NCI-H524 (cell line): ENCODE data around the gene CYB561A3.

Source experiments
- DNase-seq, 2 experiments: peaks; one replicate each; lab custom pipeline; 2025; lab: John Stamatoyannopoulos, UW

The CYB561A3 gene

DNA sequence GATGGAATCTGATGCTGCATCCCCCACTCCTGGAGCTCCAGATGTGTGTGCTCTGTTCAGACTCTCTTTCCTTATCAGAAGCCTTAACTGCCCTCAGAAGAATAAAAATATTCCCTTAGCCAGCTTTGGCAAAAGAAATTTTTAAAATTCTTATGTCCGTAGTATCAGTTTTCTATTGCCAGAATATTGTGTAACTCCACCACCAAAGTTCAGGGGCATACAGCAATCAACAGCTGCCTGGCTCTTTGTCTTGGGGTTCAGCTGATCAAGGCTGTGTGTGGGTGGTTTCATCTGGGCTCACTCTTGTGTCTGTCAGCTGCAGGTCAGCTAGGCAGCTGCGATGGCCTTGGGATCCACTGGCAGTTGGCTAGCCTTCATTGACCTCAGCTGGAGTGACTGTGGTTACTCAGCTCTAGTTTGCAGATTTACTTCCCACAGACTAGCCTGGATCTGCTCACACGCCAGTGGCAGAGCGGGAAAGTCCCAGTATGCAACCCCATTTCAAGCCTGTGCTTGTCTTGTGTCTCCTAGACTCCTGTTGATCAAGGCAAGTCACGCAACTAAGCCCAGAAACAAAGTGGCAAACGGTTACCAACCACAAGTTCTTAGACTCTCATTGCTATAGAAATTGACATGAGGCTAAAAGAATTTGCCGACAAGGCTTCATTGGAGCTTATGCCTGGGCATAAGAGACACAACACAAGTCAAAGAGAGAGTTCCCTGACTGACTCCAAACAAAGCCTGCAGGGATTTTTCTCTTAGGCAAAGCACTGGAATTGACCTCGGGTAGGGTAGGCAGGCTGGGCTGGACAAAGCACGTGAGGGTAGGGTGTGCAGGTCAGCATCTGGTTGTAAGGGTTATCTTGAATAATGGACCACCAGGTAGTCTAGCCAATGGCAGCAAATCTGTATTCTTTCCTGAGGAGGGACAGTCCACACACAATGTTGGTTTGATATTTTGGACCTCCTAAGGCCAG, 8.0 kb upstream of the CYB561A3 start:
- DNase-seq, result no peak

DNA sequence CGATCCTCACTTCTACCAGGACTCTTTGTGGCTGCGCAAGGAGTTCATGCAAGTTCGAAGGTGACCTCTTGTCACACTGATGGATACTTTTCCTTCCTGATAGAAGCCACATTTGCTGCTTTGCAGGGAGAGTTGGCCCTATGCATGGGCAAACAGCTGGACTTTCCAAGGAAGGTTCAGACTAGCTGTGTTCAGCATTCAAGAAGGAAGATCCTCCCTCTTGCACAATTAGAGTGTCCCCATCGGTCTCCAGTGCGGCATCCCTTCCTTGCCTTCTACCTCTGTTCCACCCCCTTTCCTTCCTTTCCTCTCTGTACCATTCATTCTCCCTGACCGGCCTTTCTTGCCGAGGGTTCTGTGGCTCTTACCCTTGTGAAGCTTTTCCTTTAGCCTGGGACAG, 7.0 kb upstream of the CYB561A3 start:
- no peak for DNase-seq

DNA sequence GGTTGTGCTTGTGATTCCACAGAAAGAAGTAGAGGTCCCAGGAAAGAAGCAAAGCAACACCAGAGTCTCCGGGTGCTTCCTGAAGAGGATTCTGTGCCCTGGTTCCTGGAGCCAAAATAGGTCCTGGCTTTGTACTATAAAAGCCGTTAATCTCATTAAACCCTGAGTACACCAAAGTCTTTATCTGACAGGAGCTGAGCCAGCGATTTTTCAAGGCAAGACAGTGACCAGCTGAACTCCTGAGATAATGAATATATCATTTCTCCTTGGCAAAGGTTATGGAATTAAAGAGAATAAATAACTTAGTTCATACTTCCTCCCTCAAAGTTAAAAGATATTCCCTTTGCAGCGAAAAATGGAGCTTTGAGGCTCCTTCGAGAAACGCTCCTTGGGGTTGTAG, 5.7 kb upstream of the CYB561A3 start:
- DNase-seq, result no peak

DNA sequence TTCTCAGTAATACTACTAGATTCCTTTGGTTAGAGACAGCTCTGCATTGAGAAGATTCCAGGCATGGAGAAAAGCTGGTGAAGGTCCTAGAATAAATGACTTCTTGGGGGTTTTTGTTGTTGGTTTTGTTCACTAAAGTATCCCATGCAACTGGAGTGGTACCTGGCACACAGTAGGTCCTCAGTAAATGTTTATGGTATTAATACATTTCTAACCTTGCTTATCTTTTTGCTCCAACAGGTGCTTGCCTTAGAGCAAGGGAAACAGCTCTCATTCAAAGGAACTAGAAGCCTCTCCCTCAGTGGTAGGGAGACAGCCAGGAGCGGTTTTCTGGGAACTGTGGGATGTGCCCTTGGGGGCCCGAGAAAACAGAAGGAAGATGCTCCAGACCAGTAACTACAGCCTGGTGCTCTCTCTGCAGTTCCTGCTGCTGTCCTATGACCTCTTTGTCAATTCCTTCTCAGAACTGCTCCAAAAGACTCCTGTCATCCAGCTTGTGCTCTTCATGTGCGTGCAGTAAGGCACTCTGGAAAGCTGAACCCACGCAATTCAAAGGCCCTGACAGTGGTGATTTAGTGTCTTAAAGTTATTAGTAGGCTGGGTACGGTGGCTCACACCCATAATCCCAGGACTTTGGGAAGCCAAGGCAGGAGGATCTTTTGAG, 2.5 kb upstream of the CYB561A3 start:
- DNase-seq, result no peak

DNA sequence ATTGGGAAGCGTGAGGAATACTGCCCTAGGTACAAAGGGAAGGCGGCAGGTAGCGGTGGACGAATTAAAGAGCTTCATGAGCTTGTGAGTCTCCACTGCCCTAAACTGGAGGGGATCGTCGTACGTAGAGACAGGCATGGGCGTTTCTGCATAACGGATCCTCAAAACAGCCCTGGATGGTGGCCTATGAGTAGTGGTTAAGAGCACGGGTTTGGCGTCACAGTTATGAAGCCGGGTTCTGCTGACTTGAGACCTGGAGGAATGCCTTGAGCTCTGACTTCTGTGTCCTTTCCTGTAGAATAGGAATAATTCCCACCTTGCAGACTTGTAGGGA, 827 bp upstream of the CYB561A3 start:
- peak in 1 of 2 experiments; percentile 35 for DNase-seq

DNA sequence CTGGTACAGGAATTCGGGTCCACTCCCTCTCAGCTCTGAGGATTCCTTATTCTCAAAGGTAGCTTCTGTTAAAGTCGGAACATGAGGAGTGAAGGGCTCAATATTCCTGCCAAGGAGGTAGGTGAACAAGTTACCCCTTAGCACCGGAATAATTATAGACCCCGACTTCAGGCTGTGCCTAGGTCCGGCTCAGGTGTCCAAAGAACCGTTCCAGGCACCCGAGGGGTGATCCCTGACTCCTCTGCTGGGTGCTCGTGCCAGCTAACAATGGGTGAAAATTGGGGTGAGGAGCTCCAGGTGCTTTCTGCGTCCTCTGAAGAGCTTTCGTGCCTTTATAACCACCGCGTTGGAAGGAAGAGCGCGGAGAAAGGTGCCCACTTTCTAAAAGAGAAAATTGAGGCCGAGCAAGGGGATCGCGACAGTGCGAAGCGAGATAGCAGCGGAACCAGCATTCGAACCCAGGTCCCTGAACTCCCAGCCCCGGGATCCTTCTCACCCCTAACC, 393 bp downstream of the CYB561A3 start:
- DNase-seq, result peak in 1 of 2 experiments; percentile 12

DNA sequence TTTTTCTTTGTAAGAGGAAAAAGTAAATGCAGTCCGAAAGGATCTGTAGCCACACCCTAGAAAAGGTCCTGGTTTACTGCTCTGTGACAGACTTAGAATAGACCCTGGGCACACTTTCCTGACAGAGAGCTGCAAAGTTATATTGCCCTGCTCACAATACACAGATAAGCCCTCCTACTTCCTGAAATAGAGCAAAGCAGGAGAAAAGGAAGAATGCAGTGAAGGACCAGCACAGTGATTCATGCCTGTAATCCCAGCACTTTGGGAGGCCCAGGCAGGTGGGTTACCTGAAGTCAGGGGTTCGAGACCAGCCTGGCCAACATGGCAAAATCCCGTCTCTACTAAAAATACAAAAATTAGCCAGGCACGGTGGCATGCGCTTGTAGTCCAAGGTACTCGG, 2.2 kb downstream of the CYB561A3 start:
- no peak for DNase-seq

DNA sequence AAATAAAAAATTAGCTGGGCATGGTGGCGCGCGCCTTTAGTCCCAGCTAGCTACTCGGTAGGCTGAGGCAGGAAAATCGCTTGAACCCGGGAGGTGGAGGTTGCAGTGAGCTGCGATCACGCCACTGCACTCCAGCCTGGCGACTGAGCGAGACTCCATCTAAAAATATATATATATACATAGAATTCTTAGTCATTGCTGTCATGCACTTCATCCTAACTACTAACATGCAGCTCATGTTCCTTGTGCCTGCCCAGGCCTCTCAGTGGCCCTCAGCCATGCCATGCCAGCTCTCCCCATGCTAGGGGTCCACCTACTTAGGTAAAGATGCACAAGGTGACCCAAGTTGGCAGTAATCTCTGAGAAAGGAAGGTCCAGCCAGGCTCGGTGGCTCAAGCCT, 3.1 kb downstream of the CYB561A3 start:
- no peak for DNase-seq

DNA sequence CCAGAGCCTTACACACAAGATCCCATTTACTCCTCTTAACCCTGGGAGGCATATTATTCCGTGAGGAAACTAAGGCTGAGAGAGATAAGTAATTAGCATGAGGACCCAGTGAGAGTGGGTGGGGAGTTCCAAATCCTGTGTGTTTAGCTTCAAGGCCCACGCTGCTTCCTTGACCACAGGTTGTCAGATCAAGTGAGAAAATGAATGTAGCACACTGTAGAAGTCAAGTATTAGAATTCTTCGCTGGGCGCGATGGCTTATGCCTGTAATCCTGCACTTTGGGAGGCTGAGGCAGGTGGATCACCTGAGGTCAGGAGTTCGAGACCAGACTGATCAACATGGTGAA, 3.8 kb downstream of the CYB561A3 start:
- DNase-seq, result no peak

DNA sequence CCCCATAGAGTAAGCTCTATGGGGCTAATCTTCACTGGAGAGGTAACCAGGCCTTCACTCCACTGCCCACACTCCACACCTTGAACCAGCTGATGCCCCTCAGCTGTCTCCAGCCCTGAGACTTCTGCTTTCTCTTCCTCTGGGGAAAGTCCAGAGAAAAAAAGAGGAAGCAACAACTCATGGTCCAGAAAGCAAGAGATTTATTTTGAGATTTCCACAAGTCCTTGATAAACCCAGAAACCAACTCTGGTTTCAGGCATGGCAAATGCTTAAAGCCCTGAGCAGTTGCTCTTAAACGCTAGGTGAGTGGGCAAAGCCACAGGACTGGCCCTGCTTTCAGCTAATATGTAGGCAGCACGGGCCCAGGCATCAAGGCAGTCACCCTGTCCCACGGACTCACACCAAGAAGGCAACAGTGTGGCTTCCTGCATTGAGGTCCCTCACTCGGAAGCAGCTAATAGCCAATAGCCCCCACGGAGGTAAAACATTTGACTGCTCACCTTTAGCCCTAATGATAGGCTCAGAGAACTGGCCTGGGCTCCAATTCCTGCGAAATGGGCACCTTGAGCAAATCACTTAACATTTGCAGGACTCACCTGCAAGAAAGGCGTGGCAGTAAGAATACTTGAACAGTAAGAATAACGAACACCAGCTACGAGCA, 4.3 kb downstream of the CYB561A3 start:
- no peak for DNase-seq

DNA sequence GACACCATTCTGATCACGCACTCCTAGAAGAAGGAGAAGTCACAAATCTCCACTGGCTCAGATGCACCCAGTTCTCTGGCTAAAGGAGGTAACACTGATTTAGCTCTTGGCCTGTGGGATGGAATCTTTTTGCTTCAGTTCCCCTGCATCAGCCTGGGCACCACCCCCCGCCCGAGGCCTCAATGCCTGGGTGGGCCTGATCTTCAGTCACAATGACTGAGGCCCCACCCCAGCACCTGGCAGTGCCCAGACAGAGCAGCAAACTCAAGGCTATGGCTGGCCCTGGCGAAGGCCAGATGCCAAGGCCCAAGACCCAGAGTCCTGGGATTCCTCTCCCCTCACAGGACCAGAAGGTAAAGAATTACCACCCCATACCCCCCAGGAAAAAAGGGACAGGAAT, 5.0 kb downstream of the CYB561A3 start:
- DNase-seq, result no peak

DNA sequence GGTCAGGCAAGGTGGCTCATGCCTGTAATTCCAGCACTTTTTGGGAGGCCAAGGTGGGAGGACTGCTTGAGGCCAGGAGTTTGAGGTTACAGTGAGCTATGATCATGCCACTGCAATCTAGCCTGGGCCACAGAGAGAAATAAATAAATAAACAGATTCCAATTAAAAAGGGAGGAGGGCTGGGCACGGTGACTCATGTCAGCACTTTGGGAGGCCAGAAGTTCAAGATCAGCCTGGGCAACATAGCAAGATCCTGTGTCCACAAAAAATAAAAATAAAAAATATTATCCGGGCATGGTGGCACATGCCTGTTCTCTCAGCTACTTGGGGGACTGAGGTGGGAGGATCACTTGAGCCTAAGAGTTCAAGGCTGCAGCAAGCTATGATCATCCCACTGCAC, 7.5 kb downstream of the CYB561A3 start:
- no peak for DNase-seq

DNA sequence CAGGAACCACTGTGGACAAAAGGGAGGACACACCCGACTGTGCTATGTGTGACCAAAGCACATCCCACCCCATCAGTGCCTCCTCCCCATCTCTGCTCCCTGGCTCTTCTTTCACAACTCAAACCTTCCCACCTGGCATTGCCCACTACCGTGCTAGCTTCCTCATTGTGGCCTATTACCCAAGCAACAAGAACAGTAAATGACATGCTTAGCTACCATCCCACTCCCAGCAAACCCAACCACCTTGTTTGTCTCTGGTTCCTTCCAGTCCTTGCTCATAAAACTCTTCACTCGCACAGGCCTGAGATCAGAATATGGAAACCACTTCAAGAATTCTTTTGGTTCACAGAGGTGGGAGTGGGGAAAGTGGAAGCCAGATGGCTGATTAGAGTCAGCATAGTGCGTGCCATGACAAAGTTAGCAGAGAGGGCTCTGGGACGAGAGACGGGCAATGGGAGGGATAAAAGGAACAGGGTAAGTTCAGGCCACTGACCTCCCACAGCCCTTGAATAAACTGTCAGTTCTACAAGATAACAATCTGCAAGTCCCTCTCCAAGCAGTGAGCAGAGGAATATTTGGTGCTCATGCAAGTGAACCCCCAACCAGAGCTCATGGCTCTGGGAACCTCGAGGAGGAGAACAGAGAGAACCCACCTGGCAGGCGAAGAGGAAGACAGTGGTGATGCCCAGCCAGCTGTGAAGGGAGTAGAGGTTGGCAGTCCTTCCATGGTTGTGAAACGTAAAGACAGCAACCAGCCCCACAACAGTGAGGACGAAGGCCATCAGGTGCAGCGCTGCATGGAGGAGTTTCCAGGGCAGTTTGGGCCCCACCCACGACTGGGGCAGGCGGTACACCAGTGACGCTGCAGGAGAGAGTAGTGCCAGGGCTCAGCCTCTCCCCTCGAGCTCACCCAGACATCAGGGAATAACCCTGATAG, 8.3 kb downstream of the CYB561A3 start:
- DNase-seq, result no peak

DNA sequence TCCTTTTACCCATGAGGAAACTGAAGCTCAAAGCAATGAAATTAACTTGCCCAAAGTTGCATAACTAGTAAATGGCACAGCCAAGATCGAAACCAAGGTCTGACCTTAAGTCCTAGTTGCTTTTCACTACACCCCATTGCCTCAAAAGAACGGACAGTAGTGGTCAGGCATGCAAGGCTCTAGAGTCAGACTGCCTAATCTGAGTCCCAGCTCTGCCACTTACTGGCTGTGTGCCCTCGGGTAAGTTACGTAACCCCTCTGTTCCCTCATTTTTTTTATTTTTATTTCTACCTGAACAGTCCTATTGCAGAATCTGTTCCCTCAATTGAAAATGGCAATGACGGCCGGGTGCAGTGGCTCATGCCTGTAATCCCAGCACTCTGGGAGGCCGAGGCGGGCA, 9.6 kb downstream of the CYB561A3 start:
- no peak for DNase-seq

DNA sequence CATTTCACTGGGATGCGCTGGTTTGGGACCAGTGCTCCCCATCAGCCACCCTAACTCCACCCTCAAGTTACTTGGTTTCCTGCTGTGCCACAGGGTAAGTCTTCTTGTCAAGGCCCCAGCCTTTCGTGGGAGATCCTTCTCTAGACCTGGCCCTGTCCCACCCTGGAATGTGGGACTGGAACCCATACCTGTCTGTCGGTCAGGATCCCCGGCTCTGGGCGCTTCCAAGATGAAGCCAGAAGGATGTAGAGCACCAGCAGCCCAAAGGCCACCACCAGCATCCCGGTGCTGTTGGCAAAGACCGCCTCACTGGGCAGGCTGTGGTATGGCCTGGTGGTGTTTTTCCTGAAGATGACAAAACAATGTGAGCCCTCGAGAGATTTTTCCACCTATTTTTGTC, 10.9 kb downstream of the CYB561A3 start:
- no peak for DNase-seq

DNA sequence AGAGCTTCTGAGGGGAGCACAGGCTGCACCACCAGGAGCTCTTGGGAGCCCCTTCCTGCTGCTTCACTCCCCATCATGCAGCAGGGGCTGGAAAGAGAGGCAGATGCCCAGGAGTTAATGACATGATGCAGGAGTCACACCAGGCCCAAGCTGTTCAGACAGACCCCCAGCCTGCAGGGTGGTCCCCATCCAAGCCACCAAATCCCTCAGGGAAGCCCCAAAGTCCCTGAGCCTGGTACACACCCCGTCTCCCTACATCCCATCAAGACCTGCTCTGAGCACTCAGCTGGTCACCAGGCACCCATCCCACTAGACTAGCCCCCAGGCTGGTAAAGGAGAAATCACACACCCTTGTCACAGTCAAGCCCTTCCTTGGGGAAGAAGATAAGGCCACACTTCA, 11.3 kb downstream of the CYB561A3 start:
- no peak for DNase-seq

DNA sequence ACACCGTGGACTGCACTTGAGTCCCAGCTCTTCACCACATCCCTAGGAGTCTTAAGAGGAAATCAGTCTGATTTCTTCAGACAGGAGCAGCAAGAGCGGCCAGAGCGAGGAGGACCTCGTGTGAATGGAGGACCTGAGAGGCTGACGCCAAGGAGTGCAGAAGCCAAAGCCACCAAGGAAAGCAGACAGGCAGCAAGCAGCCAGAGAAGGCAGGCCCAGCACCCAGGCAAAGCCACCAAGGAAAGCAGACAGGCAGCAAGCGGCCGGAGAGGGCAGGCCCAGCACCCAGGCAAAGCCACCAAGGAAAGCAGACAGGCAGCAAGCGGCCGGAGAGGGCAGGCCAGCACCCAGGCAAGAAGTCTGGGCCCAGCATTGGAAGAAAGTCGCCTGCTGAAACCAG, 11.8 kb downstream of the CYB561A3 start:
- DNase-seq, result no peak

DNA sequence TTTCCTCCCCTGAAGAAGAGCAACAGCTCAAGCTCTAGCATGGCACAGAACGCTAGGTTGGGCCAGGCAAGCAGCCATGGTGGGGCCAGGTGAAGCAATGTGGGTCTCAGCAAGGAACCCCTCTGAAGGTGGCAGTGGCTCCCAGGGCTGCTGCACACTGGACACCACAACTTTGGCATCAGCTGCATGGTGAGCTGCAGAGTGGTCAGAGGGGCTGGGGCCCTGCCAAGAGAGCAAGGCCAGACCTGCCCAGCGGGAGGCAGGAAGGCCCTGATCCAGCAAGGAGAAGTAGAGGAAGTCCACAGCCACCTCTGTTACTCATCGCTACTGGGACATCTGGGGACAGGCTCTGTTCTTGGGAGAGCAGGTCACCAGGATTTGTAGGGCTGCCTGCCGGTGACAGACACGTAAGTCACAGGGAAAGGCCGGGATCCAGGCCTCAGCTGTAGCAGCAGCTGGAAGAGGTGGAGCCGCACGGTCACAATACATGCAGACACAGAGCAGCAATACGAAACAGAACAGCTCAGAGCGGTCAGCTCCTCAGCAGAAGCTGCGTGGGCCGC, 12.4 kb downstream of the CYB561A3 start:
- no peak for DNase-seq

DNA sequence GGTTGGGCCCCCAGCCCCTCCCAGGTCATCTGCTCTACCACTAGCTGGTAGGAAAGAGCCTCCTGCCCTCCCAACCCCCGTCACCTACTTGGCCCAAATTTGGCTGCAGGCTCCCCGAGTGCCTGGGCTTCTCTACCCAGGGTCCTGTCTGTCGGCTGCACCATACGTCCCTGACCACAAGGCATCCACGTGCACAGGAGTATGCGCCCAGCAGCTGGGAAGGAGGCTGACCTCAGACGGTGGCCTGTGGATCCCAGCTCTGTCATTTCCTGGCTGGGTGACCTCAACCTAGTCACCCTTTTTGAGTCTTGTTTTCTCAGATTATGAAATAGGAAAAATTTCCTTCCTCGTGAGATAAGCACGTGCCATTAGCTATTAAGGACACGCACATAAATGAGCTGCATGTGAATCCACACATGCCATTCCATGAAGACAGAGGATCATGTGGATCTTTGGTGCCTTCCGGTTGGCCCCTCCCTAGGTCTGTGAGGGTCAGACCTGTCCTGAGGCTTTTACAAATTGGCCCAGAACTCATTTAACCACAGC, 13.7 kb downstream of the CYB561A3 start:
- no peak for DNase-seq

DNA sequence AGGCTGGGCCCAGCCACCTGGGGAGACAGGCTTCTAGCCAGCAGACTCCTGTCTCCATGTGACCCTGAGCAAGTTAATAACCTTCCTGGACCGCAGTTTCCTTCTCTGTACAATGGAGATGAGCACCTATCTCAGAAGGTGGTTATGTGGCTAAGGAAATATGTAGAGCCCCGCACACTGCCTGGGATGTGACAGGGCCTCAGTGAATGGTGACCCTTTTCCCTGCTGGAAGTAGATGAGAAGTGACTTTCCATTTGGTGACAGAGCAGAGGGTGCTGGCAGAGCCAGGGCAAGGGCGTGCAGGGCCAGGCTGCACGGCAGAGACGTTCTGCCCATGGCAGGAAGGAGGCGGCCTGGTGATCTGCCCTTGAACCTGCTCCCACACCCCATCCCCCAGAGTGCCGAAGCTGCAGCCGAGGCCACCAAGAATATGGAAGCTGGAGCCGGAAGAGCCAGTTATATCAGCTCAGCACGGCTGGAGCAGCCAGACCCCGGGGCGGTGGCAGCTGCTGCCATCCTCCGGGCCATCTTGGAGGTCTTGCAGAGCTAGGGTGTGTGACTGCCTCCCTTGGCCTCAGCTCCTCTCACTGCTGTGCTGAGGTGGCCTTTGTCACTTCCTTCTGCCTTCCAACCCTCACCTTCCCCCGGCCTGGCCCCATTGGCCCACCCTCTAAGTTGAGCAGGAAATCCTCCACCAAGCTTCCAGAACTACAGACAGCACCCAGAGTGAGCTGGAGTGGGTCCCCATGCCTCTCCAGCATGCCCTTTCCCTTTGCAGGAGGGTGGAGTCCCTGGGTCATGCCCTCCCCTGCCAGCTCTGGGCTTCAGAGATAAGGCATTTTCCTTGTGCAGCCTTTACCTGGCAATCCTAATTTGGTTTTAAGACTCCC, 15.5 kb downstream of the CYB561A3 start:
- DNase-seq, result no peak
